Activated B cell treated with CpG ODN at 0.5 μM for 24 hours (primary cell): ENCODE measurements around the gene ZDHHC14. TPM values are rescaled to one million over a fixed set of nuclear protein-coding genes. Genes with fewer than 3 reads are reported as not detected.

Source experiments
- ATAC-seq: fragments of 200-7000 bp; cut with Tn5 transposase; one replicate; pipeline ENCODE4 v1.10.0; 2021; ENCODE audit warnings: low read depth, mild to moderate bottlenecking, moderate library complexity
- CTCF ChIA-PET: fragments of 350-600 bp; sonication (Branson Sonifier 250); formaldehyde crosslinking; loops from one replicate; lab custom pipeline; 2021; ENCODE audit warnings: antibody characterized with exemption; lab: Charles Lee
- POLR2A ChIA-PET: fragments of 350-600 bp; sonication (Branson Sonifier 250); formaldehyde crosslinking; loops from one replicate; lab custom pipeline; 2021; ENCODE audit warnings: antibody characterized with exemption; lab: Charles Lee
- DNase-seq: peaks from one replicate; pipeline ENCODE4 v3.0.0; 2022
- H3K27ac Mint-ChIP-seq: one replicate; pipeline ENCODE4 v1.8.0; 2020; ENCODE audit warnings: mixed read lengths
- H3K27me3 Mint-ChIP-seq: one replicate; pipeline ENCODE4 v1.8.0; 2021; ENCODE audit warnings: mixed read lengths
- H3K36me3 Mint-ChIP-seq: one replicate; pipeline ENCODE4 v1.8.0; 2021; ENCODE audit warnings: low read depth, mixed read lengths
- H3K4me1 Mint-ChIP-seq: one replicate; pipeline ENCODE4 v1.8.0; 2021; ENCODE audit warnings: mixed read lengths
- H3K4me3 Mint-ChIP-seq: one replicate; pipeline ENCODE4 v1.8.0; 2020; ENCODE audit warnings: mild to moderate bottlenecking, mixed read lengths
- H3K9me3 Mint-ChIP-seq: one replicate; pipeline ENCODE4 v1.8.0; 2020; ENCODE audit warnings: mixed read lengths
- intact Hi-C: fragments of 100-400 bp; cut with micrococcal nuclease; formaldehyde crosslinking; loops from one replicate; pipeline ENCODE4 v1.15.1; 2024
- total RNA-seq: library from RNA; stranded (reverse); gene quantifications from 2 replicates; pipeline ENCODE4 v1.2.3, GENCODE V29; 2022
- TF ChIP-seq, protein P1 (sequence below): fragments of 200-600 bp; IDR thresholded peaks from one replicate; pipeline ENCODE4 v1.8.0; 2022; ENCODE audit warnings: antibody characterized with exemption, mild to moderate bottlenecking

ZDHHC14 gene
- total RNA-seq, 1 donor from 2014 or later, result 25.3 TPM

DNA sequence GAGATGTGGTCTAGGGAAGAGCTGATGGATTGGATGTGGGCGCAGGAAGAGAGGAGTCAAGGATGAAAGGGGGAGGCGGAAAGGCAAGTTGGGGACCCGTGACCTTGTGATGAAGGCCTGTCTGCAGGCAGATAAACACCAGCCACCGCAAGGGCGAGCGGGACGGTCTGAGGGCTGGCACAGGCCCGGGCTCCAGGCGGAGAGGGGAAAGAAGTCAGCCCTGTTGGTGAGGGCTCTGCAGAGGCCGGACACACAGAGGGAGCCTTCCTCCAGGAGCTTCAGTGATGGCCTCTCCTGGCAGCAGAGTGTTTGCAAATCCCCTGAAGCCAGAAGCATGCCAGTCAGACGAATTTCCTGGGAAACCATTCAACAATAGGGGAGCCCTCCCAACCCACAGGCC lies 112.2 kb downstream of the ZDHHC14 start:
- CTCF ChIA-PET, result no interaction called here
- Mint-ChIP-seq H3K4me3 (no peak overlapping the region), H3K9me3 (no peaks in the 10 kb centered on the region), H3K27ac (no peak overlapping the region), H3K27me3 (no peaks in the 10 kb centered on the region), H3K36me3 (peaks cover 6% of the 10 kb centered on the region), H3K4me1 (peaks cover 33% of the 10 kb centered on the region)
- intact Hi-C loops, result no loop called here
- ATAC-seq, result no peak
- TF ChIP-seq, protein P1, sequence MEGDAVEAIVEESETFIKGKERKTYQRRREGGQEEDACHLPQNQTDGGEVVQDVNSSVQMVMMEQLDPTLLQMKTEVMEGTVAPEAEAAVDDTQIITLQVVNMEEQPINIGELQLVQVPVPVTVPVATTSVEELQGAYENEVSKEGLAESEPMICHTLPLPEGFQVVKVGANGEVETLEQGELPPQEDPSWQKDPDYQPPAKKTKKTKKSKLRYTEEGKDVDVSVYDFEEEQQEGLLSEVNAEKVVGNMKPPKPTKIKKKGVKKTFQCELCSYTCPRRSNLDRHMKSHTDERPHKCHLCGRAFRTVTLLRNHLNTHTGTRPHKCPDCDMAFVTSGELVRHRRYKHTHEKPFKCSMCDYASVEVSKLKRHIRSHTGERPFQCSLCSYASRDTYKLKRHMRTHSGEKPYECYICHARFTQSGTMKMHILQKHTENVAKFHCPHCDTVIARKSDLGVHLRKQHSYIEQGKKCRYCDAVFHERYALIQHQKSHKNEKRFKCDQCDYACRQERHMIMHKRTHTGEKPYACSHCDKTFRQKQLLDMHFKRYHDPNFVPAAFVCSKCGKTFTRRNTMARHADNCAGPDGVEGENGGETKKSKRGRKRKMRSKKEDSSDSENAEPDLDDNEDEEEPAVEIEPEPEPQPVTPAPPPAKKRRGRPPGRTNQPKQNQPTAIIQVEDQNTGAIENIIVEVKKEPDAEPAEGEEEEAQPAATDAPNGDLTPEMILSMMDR, result no peak
- DNase-seq, result no peak
- POLR2A ChIA-PET, result no interaction called here

DNA sequence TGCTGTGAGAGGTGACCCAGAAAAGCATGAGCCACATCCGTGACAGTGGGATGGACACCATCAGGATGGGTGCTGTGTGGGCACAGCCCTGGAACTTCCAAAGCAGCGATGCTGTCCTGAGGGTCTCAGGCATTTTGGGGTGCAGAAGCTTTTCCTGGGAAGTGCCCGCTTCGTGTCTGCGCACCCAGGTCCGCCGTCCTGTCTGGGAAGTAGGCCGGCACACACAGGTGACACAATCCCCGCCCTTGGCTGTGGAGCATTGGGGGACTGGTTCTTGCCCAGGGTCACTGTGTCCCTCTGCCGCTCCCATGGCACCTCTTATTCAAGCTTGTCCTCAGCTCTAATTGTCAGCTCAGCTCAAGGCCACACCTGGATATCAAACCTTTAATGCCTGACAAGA lies 112.6 kb downstream of the ZDHHC14 start:
- Mint-ChIP-seq H3K36me3 (peaks cover 6% of the 10 kb centered on the region), H3K27me3 (no peaks in the 10 kb centered on the region), H3K27ac (no peak overlapping the region), H3K4me1 (peaks cover 36% of the 10 kb centered on the region), H3K4me3 (no peak overlapping the region), H3K9me3 (no peaks in the 10 kb centered on the region)
- ATAC-seq, result no peak
- ChIA-PET POLR2A (no interaction called here), CTCF (no interaction called here)
- no peak for DNase-seq
- TF ChIP-seq, protein P1, result no peak
- intact Hi-C loops, result no loop called here

GRCh38 chr6:157494132-157494710 lies 113.2 kb downstream of the ZDHHC14 start:
- Mint-ChIP-seq H3K4me1 (peaks cover 40% of the 10 kb centered on the region), H3K36me3 (peaks cover 6% of the 10 kb centered on the region), H3K4me3 (no peak overlapping the region), H3K27ac (no peak overlapping the region), H3K9me3 (no peaks in the 10 kb centered on the region), H3K27me3 (no peaks in the 10 kb centered on the region)
- ChIA-PET POLR2A (no interaction called here), CTCF (no interaction called here)
- TF ChIP-seq, protein P1, result no peak
- ATAC-seq (no peak), DNase-seq (no peak)
- intact Hi-C loops, result no loop called here

- ATAC-seq (no peak), DNase-seq (no peak)
- H3K4me3 Mint-ChIP-seq, result no peak overlapping the region
- H3K36me3 Mint-ChIP-seq, result peaks cover 6% of the 10 kb centered on the region
- intact Hi-C loops, result no loop called here
- POLR2A ChIA-PET, result no interaction called here
- TF ChIP-seq, protein P1, result no peak
- peaks cover 39% of the 10 kb centered on the region for H3K4me1 Mint-ChIP-seq
- H3K27ac Mint-ChIP-seq, result no peak overlapping the region
- CTCF ChIA-PET, result no interaction called here
- peaks cover 2% of the 10 kb centered on the region for H3K9me3 Mint-ChIP-seq
- no peaks in the 10 kb centered on the region for H3K27me3 Mint-ChIP-seq
These were observed 115.6 kb downstream of the ZDHHC14 start for GRCh38 chr6:157496534-157497095.

DNA sequence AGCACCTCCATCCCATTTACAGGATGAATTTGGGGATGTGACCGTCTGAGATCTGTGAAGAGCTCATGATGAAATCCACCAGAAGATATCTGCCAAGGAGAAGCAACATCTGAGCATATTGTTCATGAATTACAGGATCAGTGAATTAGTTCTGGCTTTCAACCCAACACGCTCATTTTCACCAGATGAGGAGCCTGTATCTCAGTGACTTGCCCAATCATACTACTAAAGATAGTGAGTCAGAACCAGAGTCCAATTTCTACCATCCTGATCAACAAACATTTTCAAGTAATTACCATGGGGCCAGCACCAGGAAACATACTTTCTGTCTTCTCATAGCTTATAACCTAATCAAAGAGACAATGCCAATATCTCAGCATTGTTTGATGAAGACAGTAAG lies 116.6 kb downstream of the ZDHHC14 start:
- peaks cover 6% of the 10 kb centered on the region for H3K36me3 Mint-ChIP-seq
- H3K27me3 Mint-ChIP-seq, result no peaks in the 10 kb centered on the region
- ATAC-seq (no peak), DNase-seq (no peak)
- no peak overlapping the region for H3K27ac Mint-ChIP-seq
- H3K9me3 Mint-ChIP-seq, result peaks cover 2% of the 10 kb centered on the region
- ChIA-PET CTCF (no interaction called here), POLR2A (interaction anchor here (0.6 kb wide), 1 partner anchor 118 kb away, joined by 3 read pairs; no protein-coding TSS in a partner anchor)
- intact Hi-C loops, result no loop called here
- peaks cover 47% of the 10 kb centered on the region for H3K4me1 Mint-ChIP-seq
- no peak overlapping the region for H3K4me3 Mint-ChIP-seq
- TF ChIP-seq, protein P1, result no peak
